ENCODE measurements around the gene IL17B. TPM values are rescaled to one million over a fixed set of nuclear protein-coding genes. Genes with fewer than 3 reads are reported as not detected.

IL17B gene
- polyA plus RNA-seq: 4.0 TPM
- long read RNA-seq, donor 1, partial matches to known transcripts: 0 of 2 reads
- long read RNA-seq, donor 1, other reads (novel, unspliced or antisense): 0 of 2 reads
- long read RNA-seq, donor 2, transcript IL17B-201 (3 exons, 696 nt): major isoform, 5 of 6 reads
- long read RNA-seq, donor 2, partial matches to known transcripts: 0 of 6 reads
- long read RNA-seq, donor 2, other reads (novel, unspliced or antisense): 0 of 6 reads
- long read RNA-seq, donor 3: 0 reads
- long read RNA-seq, donor 4: 0 reads
- long read RNA-seq, donor 5, partial matches to known transcripts: 0 of 1 reads
- long read RNA-seq, donor 5, other reads (novel, unspliced or antisense): 0 of 1 reads
- long read RNA-seq, donor 6, partial matches to known transcripts: 0 of 3 reads
- long read RNA-seq, donor 6, other reads (novel, unspliced or antisense): 0 of 3 reads
- long read RNA-seq, donor 7: 0 reads
- long read RNA-seq, donor 8, transcript IL17B-201 (3 exons, 696 nt): major isoform, 5 of 5 reads
- long read RNA-seq, donor 8, partial matches to known transcripts: 0 of 5 reads
- long read RNA-seq, donor 8, other reads (novel, unspliced or antisense): 0 of 5 reads
- long read RNA-seq, donor 9, partial matches to known transcripts: 0 of 2 reads
- long read RNA-seq, donor 9, other reads (novel, unspliced or antisense): 0 of 2 reads
- long read RNA-seq, donor 10: 0 reads
- long read RNA-seq, donor 11, partial matches to known transcripts: 0 of 3 reads
- long read RNA-seq, donor 11, other reads (novel, unspliced or antisense): 0 of 3 reads

- Histone ChIP-seq H3K4me3 (ENCODE audit: low read length) (no peak within 1 kb of the TSS), H3K4me1 (ENCODE audit: control insufficient read depth, insufficient read depth, low read length) (peaks cover 10% of the 10 kb centered on the region), H3K27ac (ENCODE audit: low read length) (peak within 1 kb of the TSS; percentile 34), H3K9me3 (ENCODE audit: control insufficient read depth, low read depth, low read length) (no peaks in the 10 kb centered on the region), H3K36me3 (ENCODE audit: control insufficient read depth, insufficient read depth, low read length) (no peaks in the 10 kb centered on the region), H3K27me3 (ENCODE audit: control insufficient read depth, insufficient read depth, low read length) (no peaks in the 10 kb centered on the region)
- no peak for DNase-seq
- no CpG with 5 or more reads among the region's 22 CpGs for WGBS (ENCODE audit: insufficient coverage, low lambda C conversion rate)
Observed at GRCh38 chr5:149379177-149379761, at the start of gene IL17B. Gene IL17B (minus strand): TSS chr5:149379292. CDS start chr5:149379225, 67 bp downstream.

- H3K9me3 ChIP-seq (ENCODE audit: control insufficient read depth, low read depth, low read length): no peaks in the 10 kb centered on the region
- H3K36me3 ChIP-seq (ENCODE audit: control insufficient read depth, insufficient read depth, low read length): peaks cover 67% of the 10 kb centered on the region
- H3K4me3 ChIP-seq (ENCODE audit: low read length): no peak overlapping the region
- H3K27me3 ChIP-seq (ENCODE audit: control insufficient read depth, insufficient read depth, low read length): no peaks in the 10 kb centered on the region
- DNase-seq: no peak
- peaks cover 8% of the 10 kb centered on the region for H3K4me1 ChIP-seq (ENCODE audit: control insufficient read depth, insufficient read depth, low read length)
- WGBS (ENCODE audit: insufficient coverage, low lambda C conversion rate): 83% methylated on average over 1 of the region's 5 CpGs
- no peak overlapping the region for H3K27ac ChIP-seq (ENCODE audit: low read length)
Observed at GRCh38 chr5:149428032-149428431, 48.9 kb upstream of the IL17B start.

GRCh38 chr5:149427374-149427773 lies 48.3 kb upstream of the IL17B start:
- Histone ChIP-seq H3K36me3 (ENCODE audit: control insufficient read depth, insufficient read depth, low read length) (peaks cover 69% of the 10 kb centered on the region), H3K27ac (ENCODE audit: low read length) (peak overlapping the region; percentile 42), H3K9me3 (ENCODE audit: control insufficient read depth, low read depth, low read length) (no peaks in the 10 kb centered on the region), H3K27me3 (ENCODE audit: control insufficient read depth, insufficient read depth, low read length) (no peaks in the 10 kb centered on the region), H3K4me1 (ENCODE audit: control insufficient read depth, insufficient read depth, low read length) (peaks cover 10% of the 10 kb centered on the region), H3K4me3 (ENCODE audit: low read length) (no peak overlapping the region)
- no peak for DNase-seq
- no CpG with 5 or more reads among the region's 4 CpGs for WGBS (ENCODE audit: insufficient coverage, low lambda C conversion rate)

- Histone ChIP-seq H3K9me3 (ENCODE audit: control insufficient read depth, low read depth, low read length) (no peaks in the 10 kb centered on the region), H3K27me3 (ENCODE audit: control insufficient read depth, insufficient read depth, low read length) (no peaks in the 10 kb centered on the region), H3K36me3 (ENCODE audit: control insufficient read depth, insufficient read depth, low read length) (peaks cover 73% of the 10 kb centered on the region), H3K4me1 (ENCODE audit: control insufficient read depth, insufficient read depth, low read length) (peaks cover 10% of the 10 kb centered on the region), H3K4me3 (ENCODE audit: low read length) (no peak overlapping the region), H3K27ac (ENCODE audit: low read length) (peak overlapping the region; percentile 42)
- WGBS (ENCODE audit: insufficient coverage, low lambda C conversion rate): no CpG with 5 or more reads among the region's 2 CpGs
- no peak for DNase-seq
Observed at GRCh38 chr5:149426931-149427330, 47.8 kb upstream of the IL17B start.

GRCh38 chr5:149425729-149426128 lies 46.6 kb upstream of the IL17B start:
- peak overlapping the region; percentile 82 for H3K27ac ChIP-seq (ENCODE audit: low read length)
- H3K27me3 ChIP-seq (ENCODE audit: control insufficient read depth, insufficient read depth, low read length): no peaks in the 10 kb centered on the region
- H3K9me3 ChIP-seq (ENCODE audit: control insufficient read depth, low read depth, low read length): no peaks in the 10 kb centered on the region
- DNase-seq: no peak
- WGBS (ENCODE audit: insufficient coverage, low lambda C conversion rate): no CpG with 5 or more reads among the region's 4 CpGs
- peaks cover 19% of the 10 kb centered on the region for H3K4me1 ChIP-seq (ENCODE audit: control insufficient read depth, insufficient read depth, low read length)
- no peak overlapping the region for H3K4me3 ChIP-seq (ENCODE audit: low read length)
- peaks cover 84% of the 10 kb centered on the region for H3K36me3 ChIP-seq (ENCODE audit: control insufficient read depth, insufficient read depth, low read length)

GRCh38 chr5:149424371-149425315 lies 45.6 kb upstream of the IL17B start:
- DNase-seq: no peak
- Histone ChIP-seq H3K27ac (ENCODE audit: low read length) (peak overlapping the region; percentile 82), H3K36me3 (ENCODE audit: control insufficient read depth, insufficient read depth, low read length) (peaks cover 82% of the 10 kb centered on the region), H3K27me3 (ENCODE audit: control insufficient read depth, insufficient read depth, low read length) (no peaks in the 10 kb centered on the region), H3K9me3 (ENCODE audit: control insufficient read depth, low read depth, low read length) (no peaks in the 10 kb centered on the region), H3K4me1 (ENCODE audit: control insufficient read depth, insufficient read depth, low read length) (peaks cover 30% of the 10 kb centered on the region), H3K4me3 (ENCODE audit: low read length) (no peak overlapping the region)
- no CpG with 5 or more reads among the region's 10 CpGs for WGBS (ENCODE audit: insufficient coverage, low lambda C conversion rate)

GRCh38 chr5:149423794-149424268 lies 44.7 kb upstream of the IL17B start:
- H3K4me1 ChIP-seq (ENCODE audit: control insufficient read depth, insufficient read depth, low read length): peaks cover 33% of the 10 kb centered on the region
- H3K4me3 ChIP-seq (ENCODE audit: low read length): no peak overlapping the region
- DNase-seq: no peak
- WGBS (ENCODE audit: insufficient coverage, low lambda C conversion rate): no CpG with 5 or more reads among the region's 7 CpGs
- H3K9me3 ChIP-seq (ENCODE audit: control insufficient read depth, low read depth, low read length): no peaks in the 10 kb centered on the region
- no peaks in the 10 kb centered on the region for H3K27me3 ChIP-seq (ENCODE audit: control insufficient read depth, insufficient read depth, low read length)
- peaks cover 77% of the 10 kb centered on the region for H3K36me3 ChIP-seq (ENCODE audit: control insufficient read depth, insufficient read depth, low read length)
- peak overlapping the region; percentile 82 for H3K27ac ChIP-seq (ENCODE audit: low read length)

- Histone ChIP-seq H3K4me3 (ENCODE audit: low read length) (no peak overlapping the region), H3K4me1 (ENCODE audit: control insufficient read depth, insufficient read depth, low read length) (peaks cover 35% of the 10 kb centered on the region), H3K36me3 (ENCODE audit: control insufficient read depth, insufficient read depth, low read length) (peaks cover 73% of the 10 kb centered on the region), H3K9me3 (ENCODE audit: control insufficient read depth, low read depth, low read length) (no peaks in the 10 kb centered on the region), H3K27me3 (ENCODE audit: control insufficient read depth, insufficient read depth, low read length) (no peaks in the 10 kb centered on the region), H3K27ac (ENCODE audit: low read length) (peak overlapping the region; percentile 82)
- DNase-seq: no peak
- WGBS (ENCODE audit: insufficient coverage, low lambda C conversion rate): 50% methylated on average over 1 of the region's 9 CpGs
Observed at GRCh38 chr5:149423049-149423793, 44.1 kb upstream of the IL17B start.

- Histone ChIP-seq H3K36me3 (ENCODE audit: control insufficient read depth, insufficient read depth, low read length) (peaks cover 75% of the 10 kb centered on the region), H3K27ac (ENCODE audit: low read length) (peak overlapping the region; percentile 82), H3K4me3 (ENCODE audit: low read length) (no peak overlapping the region), H3K4me1 (ENCODE audit: control insufficient read depth, insufficient read depth, low read length) (peaks cover 40% of the 10 kb centered on the region), H3K9me3 (ENCODE audit: control insufficient read depth, low read depth, low read length) (no peaks in the 10 kb centered on the region), H3K27me3 (ENCODE audit: control insufficient read depth, insufficient read depth, low read length) (no peaks in the 10 kb centered on the region)
- peak; percentile 80 to 81 for DNase-seq
- no CpG with 5 or more reads among the region's 19 CpGs for WGBS (ENCODE audit: insufficient coverage, low lambda C conversion rate)
Observed at GRCh38 chr5:149422366-149423048, 43.4 kb upstream of the IL17B start.

All from large intestine (tissue), 12 donors.